Activated CD8-positive, alpha-beta memory T cell treated with anti-CD3 and anti-CD28 coated beads, Interleukin-2, amount 50 U/mL, for 1 hour (primary cell): Measurements from ENCODE around the gene ZDHHC7.
"Not testable (repeated sequence)": the region's sequence is repeated elsewhere in the genome, so short reads cannot be mapped to it uniquely, and the experiment has no call there.

Source experiments
- DNase-seq: peaks from one replicate; pipeline ENCODE4 v3.0.0-alpha.2; 2020; ENCODE audit errors: extremely low read depth

ZDHHC7 gene, protein sequence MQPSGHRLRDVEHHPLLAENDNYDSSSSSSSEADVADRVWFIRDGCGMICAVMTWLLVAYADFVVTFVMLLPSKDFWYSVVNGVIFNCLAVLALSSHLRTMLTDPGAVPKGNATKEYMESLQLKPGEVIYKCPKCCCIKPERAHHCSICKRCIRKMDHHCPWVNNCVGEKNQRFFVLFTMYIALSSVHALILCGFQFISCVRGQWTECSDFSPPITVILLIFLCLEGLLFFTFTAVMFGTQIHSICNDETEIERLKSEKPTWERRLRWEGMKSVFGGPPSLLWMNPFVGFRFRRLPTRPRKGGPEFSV

DNA sequence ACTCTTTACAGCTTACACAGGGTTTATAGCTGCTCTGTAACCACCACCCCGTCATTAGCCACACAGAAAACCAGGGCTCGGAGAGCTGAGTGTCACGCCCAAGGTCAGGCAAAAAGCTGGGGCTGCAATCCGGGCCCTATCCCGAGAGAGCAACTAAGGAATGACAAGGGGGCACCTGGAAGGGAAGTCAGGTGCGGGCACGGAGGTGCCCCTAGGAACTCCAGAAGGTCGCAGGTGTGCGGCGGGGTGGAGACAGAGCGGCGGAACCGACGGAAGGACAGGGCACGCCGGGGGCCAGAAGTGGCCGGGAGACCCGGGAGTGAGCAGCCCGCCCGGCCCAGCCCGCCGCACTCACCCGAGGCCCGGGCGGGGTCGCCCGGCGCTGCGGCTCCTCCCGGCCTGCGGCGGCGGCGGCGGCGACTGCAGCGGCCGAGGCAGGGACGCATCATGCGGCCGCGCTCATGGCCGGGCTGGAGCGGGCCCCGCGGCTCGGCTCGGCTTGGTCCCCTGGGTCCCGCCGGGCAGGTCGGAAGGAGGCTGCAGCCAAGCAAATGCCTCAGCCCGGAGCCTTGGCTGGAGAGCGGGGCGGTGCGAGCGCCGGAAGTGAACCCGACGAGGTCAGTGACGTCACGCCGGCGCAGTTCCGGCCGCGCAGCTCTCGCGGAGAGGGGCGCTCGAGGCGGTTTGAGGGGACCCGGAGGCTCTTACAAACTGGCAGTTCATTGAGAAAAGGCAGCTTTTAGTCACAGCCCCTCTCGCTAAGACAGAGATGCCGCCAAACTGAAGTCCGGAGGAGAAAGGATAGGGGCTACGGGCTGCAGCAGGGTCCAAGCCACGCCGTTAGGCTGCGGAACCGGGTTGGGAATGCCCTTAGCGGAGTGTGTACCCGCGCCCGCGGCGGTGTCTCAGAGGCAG is at the start of gene ZDHHC7:
Gene ZDHHC7 (minus strand): TSS at position 605 of the 915 bp plus-strand sequence. CDS start 20,917 bp downstream, outside the sequence.
- DNase-seq: peak; percentile 54

DNA sequence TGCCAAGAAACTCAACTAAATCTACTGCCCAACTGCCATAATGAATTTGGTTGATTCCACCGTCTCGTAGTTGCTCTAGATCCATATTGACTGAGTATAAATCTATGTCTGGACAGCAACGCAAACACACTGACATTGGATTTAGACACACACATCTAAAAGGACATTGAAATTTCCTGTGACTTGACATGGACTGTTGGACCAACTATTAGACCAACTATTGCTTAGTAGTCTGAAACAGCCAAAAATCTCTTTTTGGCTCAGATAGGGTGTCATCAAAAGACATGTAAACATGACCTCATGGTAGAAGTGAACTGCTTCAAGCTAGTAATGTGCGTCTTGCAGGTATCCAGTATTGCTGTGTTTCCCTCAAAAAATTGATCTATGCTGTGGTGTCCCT is 47.6 kb upstream of the ZDHHC7 start:
- DNase-seq: no peak

DNA sequence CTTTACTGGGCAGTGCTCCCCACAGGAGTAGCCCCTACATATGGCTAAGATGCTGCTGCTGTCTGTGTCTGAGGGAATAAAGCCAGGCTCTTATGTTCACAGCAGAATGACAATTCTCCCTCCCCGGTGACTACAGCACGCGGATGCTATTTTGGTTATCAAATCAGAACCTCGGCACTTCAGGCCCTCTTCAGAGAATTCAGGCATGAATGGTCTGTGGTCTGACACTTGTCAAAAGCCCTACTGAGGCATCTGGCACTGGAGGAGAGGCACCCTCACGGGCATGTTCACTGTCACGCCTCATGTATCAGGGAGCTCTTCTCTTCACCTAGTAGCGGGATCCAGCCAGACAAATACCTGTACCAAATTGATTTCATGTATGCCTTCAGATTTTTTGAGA is 46.6 kb upstream of the ZDHHC7 start:
- DNase-seq: no peak

DNA sequence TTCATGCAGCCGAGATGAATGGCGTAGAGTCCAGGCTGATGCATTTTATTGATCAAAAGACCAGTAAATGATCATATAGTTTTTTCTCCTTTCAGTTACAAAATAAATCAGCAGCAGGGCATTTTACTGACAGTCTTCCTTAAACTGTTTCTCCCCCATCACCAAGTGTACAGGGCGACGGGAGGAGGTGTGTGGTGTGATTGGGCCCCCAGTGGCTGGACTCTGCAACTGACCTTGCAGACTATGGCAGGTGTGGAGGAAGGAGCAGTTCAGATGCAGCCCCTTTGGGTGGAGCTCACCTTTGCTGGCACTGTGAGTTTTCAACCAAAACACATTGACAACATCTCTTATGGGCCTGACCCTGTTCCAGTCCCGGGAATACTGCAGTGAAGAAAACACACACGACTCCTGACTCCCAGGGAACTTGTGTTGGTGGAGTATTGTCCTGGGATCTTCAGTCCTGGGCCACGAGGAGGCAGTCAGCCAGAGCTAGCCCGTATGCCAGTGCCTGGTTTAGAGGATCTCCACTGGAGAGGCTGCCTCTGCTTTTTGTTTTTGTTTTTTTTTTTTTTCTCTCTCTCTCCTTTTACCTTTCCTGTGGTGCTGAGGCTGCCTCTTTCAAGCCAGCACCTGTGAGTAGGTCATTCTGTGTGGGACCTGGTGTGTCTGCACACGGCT is 46.0 kb upstream of the ZDHHC7 start:
- no peak for DNase-seq

DNA sequence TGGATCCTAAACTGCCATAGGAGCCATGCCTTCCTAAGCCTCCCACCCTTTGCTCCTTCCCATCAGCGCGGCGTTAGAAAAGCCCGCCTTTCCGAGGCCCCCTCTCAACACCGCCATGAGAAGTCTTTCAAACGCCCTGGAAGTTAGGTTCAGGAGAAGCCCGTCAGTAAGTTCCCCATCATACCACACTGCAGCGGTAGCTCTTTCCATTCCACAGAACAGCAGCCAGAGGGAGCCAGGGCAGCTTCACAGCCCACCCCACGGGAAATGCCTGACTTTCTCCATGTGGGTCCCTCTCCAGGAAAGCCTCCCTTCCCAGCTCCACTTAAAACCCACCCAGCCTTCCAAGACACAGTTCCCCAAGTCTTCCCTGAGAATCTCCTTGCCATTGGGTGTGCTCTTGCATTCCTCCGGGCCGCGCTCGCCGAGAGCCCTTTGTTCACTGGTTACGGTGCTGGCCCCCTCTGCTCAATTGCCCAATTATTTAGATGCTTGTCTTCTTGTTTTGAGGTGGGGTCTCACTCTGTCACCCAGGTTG is 44.9 kb upstream of the ZDHHC7 start:
- DNase-seq: no peak

DNA sequence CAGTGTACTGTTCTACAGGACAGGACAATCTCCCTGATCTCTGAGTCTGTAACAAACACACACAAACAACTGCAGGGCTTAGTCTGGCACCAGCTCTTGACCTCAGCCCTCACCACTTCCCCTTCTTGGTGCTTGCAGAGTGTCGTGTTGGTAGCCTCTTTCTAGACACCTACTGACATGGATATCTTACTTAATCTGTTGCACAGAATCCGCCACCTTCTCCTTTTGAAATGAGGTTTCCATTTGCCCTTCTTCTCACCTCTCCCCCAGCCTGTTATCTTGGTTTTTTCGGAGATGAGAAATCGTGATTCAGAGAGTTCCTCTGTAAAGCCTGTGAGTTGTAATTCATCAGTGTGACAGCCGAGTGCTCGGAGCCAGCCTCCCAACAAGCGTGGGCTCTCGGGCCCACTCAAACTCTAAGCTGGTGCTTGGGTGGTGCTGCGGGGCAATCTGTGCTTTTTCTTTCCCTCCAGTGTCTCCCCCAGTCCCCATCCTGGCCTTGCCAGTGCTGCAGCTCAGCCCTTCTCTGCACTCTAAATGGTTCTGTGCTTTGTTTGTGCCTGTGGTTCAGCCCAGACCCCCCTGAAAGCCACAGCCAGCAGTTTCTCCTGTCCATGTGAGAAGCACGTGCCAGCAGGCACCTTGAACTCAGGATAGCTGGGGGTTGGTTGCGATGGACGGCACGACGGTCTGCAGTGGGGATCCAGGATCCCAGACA is 44.3 kb upstream of the ZDHHC7 start:
- DNase-seq: peak; percentile 38

DNA sequence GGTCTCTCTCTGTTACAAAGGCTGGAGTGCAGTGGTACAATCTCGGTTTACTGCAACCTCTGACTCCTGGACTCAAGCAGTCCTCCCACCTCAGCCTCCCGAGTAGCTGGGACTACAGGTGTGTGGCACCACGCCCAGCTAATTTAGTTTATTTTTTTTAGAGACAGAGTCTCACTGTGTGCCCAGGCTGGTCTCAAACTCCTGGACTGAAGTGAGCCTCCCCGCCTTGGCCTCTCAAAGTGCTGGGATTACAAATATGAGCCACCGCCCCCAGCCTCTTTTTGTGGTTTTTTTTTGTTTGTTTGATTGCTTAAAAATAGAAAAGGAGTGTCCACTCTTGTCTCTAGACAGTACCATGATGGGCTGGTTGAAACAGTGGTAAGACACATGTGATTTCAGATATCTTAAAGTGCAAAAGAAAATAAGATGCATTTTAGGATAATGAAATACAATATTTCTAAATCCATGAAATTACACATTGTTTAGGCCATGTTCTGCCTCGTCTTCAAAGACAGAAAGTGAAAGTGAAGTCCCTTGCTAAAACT is 43.7 kb upstream of the ZDHHC7 start:
- DNase-seq: no peak

DNA sequence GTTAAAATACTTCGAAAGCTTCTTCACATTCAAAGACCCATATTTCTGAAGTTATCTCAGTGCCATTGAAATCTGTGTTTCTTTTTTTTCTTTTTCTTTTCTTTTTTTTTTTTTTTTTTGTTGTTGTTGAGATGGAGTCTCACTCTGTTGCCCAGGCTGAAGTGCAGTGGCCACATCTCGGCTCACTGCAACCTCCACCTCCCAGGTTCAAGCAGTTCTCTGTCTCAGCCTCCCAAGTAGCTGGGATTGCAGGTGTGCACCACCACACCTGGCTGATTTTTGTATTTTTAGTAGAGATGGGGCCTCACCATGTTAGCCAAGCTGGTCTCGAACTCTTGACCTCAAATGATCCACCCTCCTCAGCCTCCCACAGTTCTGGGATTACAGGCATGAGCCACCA is 43.0 kb upstream of the ZDHHC7 start:
- DNase-seq: not testable (repeated sequence)

DNA sequence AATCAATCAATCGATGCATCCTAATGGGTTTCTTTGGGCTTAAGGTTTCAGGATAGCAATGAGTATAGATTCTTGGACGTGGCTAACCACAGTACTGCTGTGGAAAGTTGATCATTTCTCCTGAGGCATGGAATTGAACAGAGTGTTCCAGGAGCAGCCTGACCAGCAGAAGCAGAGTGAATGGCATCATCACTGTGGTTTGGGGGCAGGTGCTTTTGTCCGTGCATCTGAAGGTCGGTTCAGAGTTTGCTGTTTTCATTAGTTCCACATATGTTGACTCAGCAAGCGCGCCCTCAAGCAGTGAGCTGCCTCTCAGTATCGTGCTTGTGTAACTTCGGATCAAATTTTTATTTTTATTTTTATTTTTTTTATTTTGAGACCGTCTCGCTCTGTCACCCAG is 41.2 kb upstream of the ZDHHC7 start:
- no peak for DNase-seq

DNA sequence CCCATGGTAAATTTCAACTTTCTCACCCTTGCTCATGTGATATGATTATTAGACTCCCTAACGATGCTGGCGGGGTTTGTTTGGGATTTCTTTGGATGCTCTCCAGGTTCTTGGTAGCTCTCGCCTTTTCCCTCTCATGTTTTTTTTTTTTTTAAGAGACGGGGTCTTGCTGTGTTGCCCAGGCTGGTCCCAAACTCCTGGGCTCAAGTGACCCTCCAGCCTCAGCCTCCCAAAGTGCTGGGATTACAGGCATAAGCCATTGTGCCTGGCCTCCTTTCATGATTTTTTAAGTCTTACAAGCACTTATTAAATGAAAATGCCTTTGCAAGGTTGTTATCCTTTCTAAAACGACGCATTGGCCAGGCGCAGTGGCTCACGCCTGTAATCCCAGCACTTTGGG is 40.3 kb upstream of the ZDHHC7 start:
- no peak for DNase-seq

DNA sequence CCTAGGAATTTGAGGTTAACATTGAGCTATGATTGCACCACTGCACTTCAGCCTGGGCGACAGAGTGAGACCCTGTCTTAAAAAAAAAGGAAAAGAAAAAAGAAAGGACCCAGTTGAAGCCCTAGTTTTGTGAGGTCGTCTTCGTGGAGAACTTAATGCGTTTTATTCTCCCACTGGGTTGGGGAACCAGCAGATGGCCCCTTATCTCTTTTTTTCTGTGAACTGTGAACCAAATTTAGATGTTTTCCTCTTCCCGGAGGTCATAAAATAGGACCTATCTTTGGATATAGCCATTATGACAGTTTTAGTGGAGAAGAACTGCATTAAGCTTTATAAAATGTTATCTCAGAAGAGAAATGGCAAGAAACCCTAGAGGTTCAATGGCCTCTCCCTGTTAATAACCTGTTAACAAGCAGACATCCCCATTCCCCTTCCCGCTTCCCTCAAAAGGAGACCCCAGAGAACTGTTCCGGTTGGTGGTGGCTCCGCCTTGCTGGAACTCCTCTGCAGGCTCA is 39.8 kb upstream of the ZDHHC7 start:
- no peak for DNase-seq

DNA sequence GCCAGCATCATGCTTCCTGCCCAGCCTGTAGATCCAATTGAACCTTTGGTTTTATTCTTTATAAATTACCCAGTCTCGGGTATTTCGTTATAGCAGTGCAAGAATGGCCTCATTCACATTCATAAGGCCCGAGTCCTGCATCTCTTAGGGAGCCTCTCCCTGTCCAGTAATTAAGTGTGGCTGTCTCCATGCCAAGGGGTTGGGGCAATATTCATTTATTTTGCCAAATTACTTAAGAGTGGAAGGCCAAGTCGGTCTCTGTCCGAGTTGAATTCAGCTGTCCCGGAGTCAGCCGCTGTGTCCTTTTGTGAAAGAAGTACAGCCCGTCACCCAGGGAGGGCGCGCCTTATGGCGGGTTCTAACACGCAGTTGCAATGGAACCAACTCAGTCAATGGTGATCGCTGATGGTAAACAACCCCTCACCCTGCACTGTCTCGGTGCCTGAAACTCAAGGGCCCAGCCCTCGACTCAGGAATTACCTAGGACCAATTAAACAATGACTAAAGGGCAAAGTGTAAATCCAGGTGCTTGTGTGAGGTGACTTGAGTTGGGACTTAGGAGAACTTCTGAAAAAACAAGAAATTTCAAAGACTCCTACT is 38.5 kb upstream of the ZDHHC7 start:
- no peak for DNase-seq

DNA sequence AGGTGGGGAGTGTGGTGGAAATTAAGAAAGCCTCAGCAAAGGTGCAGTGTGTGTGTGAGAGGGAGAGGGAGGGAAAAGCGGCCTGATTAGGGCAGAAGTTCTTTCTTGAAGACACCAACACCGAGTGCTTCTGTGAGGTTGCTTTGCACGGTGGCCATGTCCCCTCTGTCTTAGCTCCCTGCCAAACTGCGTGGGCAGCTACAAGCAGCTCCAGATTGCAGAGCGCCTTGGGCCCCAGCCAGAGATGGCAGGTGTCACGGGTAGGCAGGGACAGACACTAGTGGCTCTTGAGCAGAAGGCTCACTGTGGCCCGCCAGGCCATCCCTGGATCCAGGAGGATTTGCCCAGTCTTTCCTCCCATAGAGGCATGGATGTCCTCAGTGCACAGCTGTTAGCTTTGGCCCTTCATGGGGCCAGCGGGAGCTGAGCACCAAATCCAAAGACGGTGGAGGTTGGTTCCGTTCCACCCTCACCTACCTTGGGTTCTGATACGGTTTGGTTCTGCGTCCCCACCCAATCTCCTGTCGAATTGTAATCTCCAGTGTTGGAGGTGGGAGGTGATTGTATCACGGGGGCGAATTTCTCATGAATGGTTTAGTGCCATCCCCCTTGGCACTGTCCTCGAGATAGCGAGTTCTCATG is 37.7 kb upstream of the ZDHHC7 start:
- DNase-seq: no peak

DNA sequence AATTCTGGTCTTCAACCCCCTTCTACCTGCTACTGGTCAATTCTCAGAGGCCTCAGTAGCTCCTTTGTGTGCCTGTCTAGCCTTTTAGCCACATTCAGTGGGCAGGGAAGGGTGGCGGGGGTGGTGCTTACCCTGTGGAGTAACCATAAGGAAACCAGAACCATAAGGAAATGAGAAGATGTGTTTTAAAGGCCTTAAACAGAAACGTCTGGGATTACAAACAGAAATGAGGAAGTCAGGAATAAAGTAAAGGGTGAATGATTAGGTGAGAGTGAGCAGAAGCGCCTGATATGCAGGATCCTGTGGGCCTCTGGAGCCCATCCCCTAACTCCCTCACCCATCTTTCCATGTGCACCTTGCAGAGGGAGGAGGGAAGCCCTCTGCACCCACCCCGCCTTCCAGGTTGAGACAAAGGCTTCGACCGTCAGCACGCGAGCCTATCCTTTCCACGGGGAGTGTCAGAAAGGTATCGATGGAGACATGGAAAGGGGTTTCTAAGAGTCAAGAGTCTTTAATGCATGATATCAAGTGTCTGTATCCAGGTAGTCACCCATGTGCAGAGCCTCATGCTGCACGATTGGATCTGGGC is 36.6 kb upstream of the ZDHHC7 start:
- DNase-seq: no peak

DNA sequence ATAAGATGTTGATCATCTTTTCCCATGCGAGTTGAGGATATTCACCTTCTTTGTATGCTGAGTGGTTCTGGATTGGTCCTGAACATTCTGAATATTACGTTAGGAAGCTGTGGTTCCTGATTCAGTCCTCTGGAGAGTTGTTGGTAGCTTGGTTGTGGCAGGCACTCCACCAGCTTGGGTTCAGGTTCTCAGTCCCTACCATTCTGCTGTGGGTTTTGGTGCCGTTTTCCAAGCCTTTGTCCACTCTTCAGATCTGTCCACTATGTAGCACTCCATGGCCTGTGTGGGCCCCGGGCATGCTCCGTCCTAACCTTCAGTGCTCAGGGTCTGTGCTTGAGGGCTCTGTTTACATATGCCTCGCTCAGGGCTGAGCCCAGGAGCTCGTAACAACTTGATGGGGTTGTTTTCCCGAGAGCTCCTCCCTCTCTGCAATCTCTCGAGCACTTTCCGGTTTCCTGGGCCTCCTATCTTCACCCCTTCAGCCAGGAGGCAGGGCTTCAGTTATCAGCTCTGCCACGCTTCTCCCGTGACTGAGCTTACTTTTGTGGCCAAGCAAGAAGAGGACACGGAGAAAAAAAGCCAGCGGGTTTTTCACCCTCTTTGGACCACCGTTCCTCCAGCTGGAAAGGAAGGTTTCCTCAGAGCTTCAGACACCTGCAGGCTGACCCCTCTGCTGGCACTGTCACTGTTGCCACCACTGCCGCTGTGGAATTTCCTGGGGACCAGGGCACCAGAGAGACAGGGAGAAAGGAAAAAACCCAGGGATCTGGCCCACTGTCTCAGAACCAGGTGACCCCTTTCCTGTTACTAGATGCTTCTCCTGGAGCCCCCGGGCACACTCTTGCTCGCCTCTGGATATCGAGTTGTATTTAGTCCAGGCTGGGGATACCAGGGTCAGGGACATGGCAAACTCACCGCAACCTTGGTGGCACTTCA is 35.9 kb upstream of the ZDHHC7 start:
- DNase-seq: no peak

DNA sequence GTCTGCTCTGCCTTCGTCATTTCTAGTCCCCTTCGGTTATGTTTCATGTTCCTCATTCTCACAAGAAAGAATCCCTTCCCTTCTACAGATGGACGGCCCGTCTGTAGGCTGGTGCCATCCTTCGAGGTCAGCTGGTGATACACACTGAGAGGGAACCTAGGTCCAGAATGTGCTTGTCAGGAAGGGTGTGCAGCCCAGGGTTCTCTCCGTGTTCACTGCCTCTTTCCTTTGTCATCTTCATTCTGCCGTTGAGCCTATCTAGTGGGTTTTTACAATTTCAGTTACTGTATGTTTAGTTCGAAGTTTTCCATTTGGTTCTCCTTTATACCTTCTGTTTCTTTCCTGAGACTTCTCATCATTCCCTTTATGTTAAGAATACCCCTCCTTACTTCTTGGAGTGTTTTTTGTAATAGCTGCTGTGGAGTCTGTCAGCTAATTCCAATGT is 35.2 kb upstream of the ZDHHC7 start:
- DNase-seq: no peak

DNA sequence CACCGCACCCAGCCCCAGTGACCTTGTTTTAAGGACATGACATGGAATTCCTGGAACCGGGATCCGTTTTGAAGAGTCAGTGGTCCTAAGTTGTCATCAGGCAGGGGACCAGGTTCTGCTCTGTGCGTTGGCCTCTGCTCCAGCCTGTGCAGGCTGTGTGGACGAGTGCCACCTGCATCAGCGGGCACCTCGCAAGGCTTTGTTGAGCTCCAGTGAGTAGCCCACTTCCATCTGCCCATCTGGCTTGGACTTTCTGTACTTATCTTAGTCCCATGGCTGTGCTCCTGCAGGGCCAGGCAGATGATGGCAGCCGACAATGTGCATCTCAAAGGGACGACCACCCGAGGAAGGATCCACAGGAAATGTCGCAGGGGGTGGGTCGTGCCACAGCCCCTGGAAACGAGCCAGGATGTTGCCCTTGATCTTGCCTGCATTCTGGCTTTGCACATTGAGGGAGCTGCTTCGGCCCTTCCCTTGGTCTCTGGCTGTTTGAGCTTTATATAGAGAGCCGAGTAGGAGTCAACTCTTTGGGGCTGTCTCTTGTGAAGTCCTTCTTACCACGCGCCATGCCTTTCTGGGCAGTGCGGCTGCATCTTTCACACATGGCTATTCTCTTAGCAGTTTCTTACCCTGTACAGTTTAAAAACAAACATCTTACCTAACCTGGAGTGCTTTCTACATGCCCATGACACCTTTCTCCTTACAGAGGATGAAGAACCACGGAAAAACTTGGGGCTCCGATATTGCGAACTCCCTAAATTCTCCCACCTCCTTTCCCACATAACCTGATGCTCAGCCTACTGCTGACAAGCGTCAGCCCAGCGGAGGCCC is 34.5 kb upstream of the ZDHHC7 start:
- no peak for DNase-seq

DNA sequence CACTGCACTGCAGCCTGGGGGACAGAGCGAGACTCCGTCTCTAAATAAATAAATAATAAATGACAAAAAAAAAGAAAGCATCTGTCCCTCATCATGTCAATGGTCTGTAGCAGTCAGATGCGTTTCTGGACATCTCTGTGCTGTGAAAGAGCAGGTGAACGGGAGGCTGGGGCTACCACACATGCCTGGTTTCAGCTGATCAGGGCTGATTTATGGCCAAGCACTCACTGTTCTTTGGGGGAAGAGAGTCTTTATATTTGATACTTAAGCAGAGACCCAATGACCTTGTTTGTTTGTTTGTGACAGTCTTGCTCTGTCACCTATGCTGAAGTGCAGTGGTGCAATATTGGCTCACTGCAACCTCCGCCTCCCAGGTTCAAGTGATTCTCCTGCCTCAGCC is 33.7 kb upstream of the ZDHHC7 start:
- DNase-seq: no peak
